H1 (cell line): ENCODE measurements around the gene AKAP12. TPM values are rescaled to one million over a fixed set of nuclear protein-coding genes. Genes with fewer than 3 reads are reported as not detected.

ENCODE experiments used
- CTCF ChIA-PET: fragments of 300-600 bp; sonication (Branson Sonifier 250); formaldehyde crosslinking; loops from one replicate; lab custom pipeline; 2021; ENCODE audit not compliant: partially characterized antibody; lab: Charles Lee
- POLR2A ChIA-PET: fragments of 300-600 bp; sonication (Branson Sonifier 250); formaldehyde crosslinking; loops from one replicate; lab custom pipeline; 2021; ENCODE audit warnings: inconsistent platforms; ENCODE audit not compliant: partially characterized antibody; lab: Charles Lee
- DNase-seq, 2 experiments: peaks; one replicate each; pipeline versions ENCODE4 v3.0.0 to v3.0.0-alpha.2; 2010 to 2022; ENCODE audit warnings: low spot score in 2 of 2, low read depth in 1 of 2, mixed read lengths in 1 of 2
- FAIRE-seq: peaks from 2 replicates; lab custom pipeline; 2011; peaks lifted over from hg19 to GRCh38; lab: Jason Lieb, UNC
- H2AFZ ChIP-seq: 2 replicates; pipeline ENCODE4 v1.8.1; 2012; ENCODE audit warnings: low read length, inconsistent platforms
- H2AK5ac ChIP-seq: 2 replicates; pipeline ENCODE4 v1.6.1; 2013; ENCODE audit warnings: low read depth, low read length
- H2BK120ac ChIP-seq: replicated peaks from 2 replicates; pipeline ENCODE3; 2013; ENCODE audit warnings: low read depth, low read length, inconsistent platforms
- H2BK12ac ChIP-seq: 2 replicates; pipeline ENCODE4 v1.6.1; 2013; ENCODE audit warnings: low read depth, low read length
- H2BK15ac ChIP-seq: 2 replicates; pipeline ENCODE4 v1.6.1; 2013; ENCODE audit warnings: low read length
- H2BK20ac ChIP-seq: 2 replicates; pipeline ENCODE4 v1.6.1; 2013; ENCODE audit warnings: low read length
- H2BK5ac ChIP-seq: 2 replicates; pipeline ENCODE4 v1.6.1; 2013; ENCODE audit warnings: low read depth, low read length
- H3K14ac ChIP-seq: 2 replicates; pipeline ENCODE4 v1.6.1; 2013; ENCODE audit warnings: inconsistent platforms; ENCODE audit not compliant: insufficient read length
- H3K18ac ChIP-seq: 2 replicates; pipeline ENCODE4 v1.6.1; 2013; ENCODE audit warnings: low read length; ENCODE audit errors: extremely low read depth
- H3K23ac ChIP-seq: 2 replicates; pipeline ENCODE4 v1.6.1; 2013; ENCODE audit warnings: inconsistent platforms; ENCODE audit not compliant: insufficient read length
- H3K23me2 ChIP-seq: 2 replicates; pipeline ENCODE4 v1.6.1; 2013; ENCODE audit warnings: low read depth, low read length
- H3K27ac ChIP-seq: 2 replicates; pipeline ENCODE4 v1.6.1; 2011; ENCODE audit warnings: low read depth, low read length, inconsistent platforms
- H3K27me3 ChIP-seq, 4 experiments: replicated peaks in 1 of 4; 1 replicate in 1 of 4; 2 replicates in 3 of 4; pipeline versions ENCODE4 v1.6.1 to v1.8.1; 2011 to 2013; ENCODE audit warnings: low read length in 3 of 4, mild to moderate bottlenecking in 3 of 4, inconsistent platforms in 2 of 4, mixed read lengths in 2 of 4, moderate library complexity in 1 of 4; ENCODE audit not compliant: control insufficient read depth in 3 of 4, insufficient read depth in 3 of 4; ENCODE audit errors: extremely low read depth in 1 of 4
- H3K36me3 ChIP-seq, 4 experiments: 2 replicates each; pipeline versions ENCODE4 v1.6.1 to v1.8.1; 2011 to 2013; ENCODE audit warnings: mild to moderate bottlenecking in 4 of 4, low read length in 3 of 4, moderate library complexity in 2 of 4, control low read depth in 1 of 4, inconsistent platforms in 1 of 4; ENCODE audit not compliant: insufficient read depth in 4 of 4, control insufficient read depth in 2 of 4
- H3K4ac ChIP-seq: replicated peaks from 2 replicates; pipeline ENCODE3; 2013; ENCODE audit warnings: low read length, low read depth, mixed read lengths, inconsistent platforms; ENCODE audit not compliant: insufficient read length
- H3K4me1 ChIP-seq, 4 experiments: replicated peaks in 1 of 4; 1 replicate in 1 of 4; 2 replicates in 3 of 4; pipeline versions ENCODE4 v1.6.1 to v1.8.1; 2011 to 2013; ENCODE audit warnings: low read length in 3 of 4, inconsistent platforms in 2 of 4, mixed read lengths in 1 of 4; ENCODE audit not compliant: insufficient read depth in 4 of 4, control insufficient read depth in 3 of 4
- H3K4me2 ChIP-seq, 2 experiments: 2 replicates each; pipeline versions ENCODE4 v1.6.1 to v1.8.1; 2011 to 2013; ENCODE audit warnings: low read depth in 2 of 2, low read length in 2 of 2, control low read depth in 1 of 2, inconsistent platforms in 1 of 2, mild to moderate bottlenecking in 1 of 2; ENCODE audit not compliant: insufficient read depth in 1 of 2
- H3K4me3 ChIP-seq, 4 experiments: fragments of 200-600, 300-600 bp in 1 of 4; sonication (generic), shearing (Covaris generic), sonication (Bioruptor Twin) in 1 of 4; 2 replicates each; pipeline versions ENCODE4 v1.5.1 to v1.8.1; 2011 to 2016; ENCODE audit warnings: low read length in 4 of 4, low read depth in 3 of 4, control low read depth in 2 of 4, inconsistent platforms in 2 of 4, mild to moderate bottlenecking in 2 of 4, mixed read lengths in 1 of 4, moderate library complexity in 1 of 4; ENCODE audit not compliant: insufficient read depth in 2 of 4; ENCODE audit errors: extremely low read depth in 1 of 4
- H3K56ac ChIP-seq: replicated peaks from 2 replicates; pipeline ENCODE3; 2013; ENCODE audit warnings: low read depth, mild to moderate bottlenecking, mixed read lengths, low read length, inconsistent platforms; ENCODE audit not compliant: insufficient read length
- H3K79me1 ChIP-seq: 2 replicates; pipeline ENCODE4 v1.6.1; 2013; ENCODE audit warnings: low read depth, low read length, control low read depth
- H3K79me2 ChIP-seq, 2 experiments: 2 replicates each; pipeline versions ENCODE4 v1.6.1 to v1.8.1; 2012 to 2013; ENCODE audit warnings: low read length in 2 of 2, mild to moderate bottlenecking in 2 of 2, inconsistent platforms in 1 of 2; ENCODE audit not compliant: insufficient read depth in 2 of 2, control insufficient read depth in 1 of 2
- H3K9ac ChIP-seq, 4 experiments: replicated peaks in 1 of 4; 1 replicate in 1 of 4; 2 replicates in 3 of 4; pipeline versions ENCODE4 v1.6.1 to v1.8.1; 2011 to 2013; ENCODE audit warnings: low read depth in 3 of 4, low read length in 3 of 4, control low read depth in 2 of 4, mild to moderate bottlenecking in 2 of 4, moderate library complexity in 2 of 4, inconsistent platforms in 1 of 4; ENCODE audit errors: extremely low read depth in 1 of 4
- H3K9me3 ChIP-seq, 2 experiments: 2 replicates each; pipeline versions ENCODE4 v1.6.1 to v1.8.1; 2012 to 2013; ENCODE audit warnings: mild to moderate bottlenecking in 2 of 2, moderate library complexity in 2 of 2, control low read depth in 1 of 2, inconsistent platforms in 1 of 2, low read depth in 1 of 2, low read length in 1 of 2, mixed read lengths in 1 of 2; ENCODE audit not compliant: insufficient read depth in 2 of 2
- H4K20me1 ChIP-seq, 2 experiments: replicated peaks in 1 of 2; 2 replicates each; pipeline versions ENCODE3 to v1.8.1; 2011 to 2013; ENCODE audit warnings: inconsistent platforms in 2 of 2, low read length in 2 of 2, mild to moderate bottlenecking in 1 of 2; ENCODE audit not compliant: insufficient read depth in 2 of 2, control insufficient read depth in 1 of 2
- H4K5ac ChIP-seq: 2 replicates; pipeline ENCODE4 v1.6.1; 2013; ENCODE audit warnings: low read length, low read depth, mixed read lengths, inconsistent platforms; ENCODE audit not compliant: insufficient read length
- H4K8ac ChIP-seq: 2 replicates; pipeline ENCODE4 v1.8.0; 2013; ENCODE audit warnings: mild to moderate bottlenecking, moderate library complexity, low read length, inconsistent platforms; ENCODE audit not compliant: insufficient read depth; ENCODE audit errors: extremely low read depth
- H4K91ac ChIP-seq: replicated peaks from 2 replicates; pipeline ENCODE3; 2013; ENCODE audit warnings: low read length, mixed read lengths, inconsistent platforms; ENCODE audit not compliant: insufficient read length
- KDM4A ChIP-seq: IDR thresholded peaks from one replicate; pipeline ENCODE4 v1.7.1; 2012; ENCODE audit warnings: low read depth, mild to moderate bottlenecking, moderate library complexity, low read length, inconsistent platforms; ENCODE audit not compliant: severe bottlenecking
- NRF1 ChIP-seq: IDR thresholded peaks from 2 replicates; pipeline ENCODE4 v1.6.1; 2011; ENCODE audit warnings: mild to moderate bottlenecking, low read depth, low read length, improper control_type of control experiment
- RXRA ChIP-seq: IDR thresholded peaks from 2 replicates; pipeline ENCODE4 v1.6.1; 2011; ENCODE audit warnings: low read depth, mild to moderate bottlenecking, low read length, moderate library complexity; ENCODE audit not compliant: insufficient read depth
- TBP ChIP-seq: IDR thresholded peaks from 2 replicates; pipeline ENCODE4 v1.6.1; 2011; ENCODE audit warnings: low read depth, low read length, improper control_type of control experiment
- ZNF274 ChIP-seq: IDR thresholded peaks from 2 replicates; pipeline ENCODE4 v1.7.0; 2012; ENCODE audit warnings: low read length, borderline replicate concordance; ENCODE audit errors: extremely low read depth
- WGBS, 2 experiments: shearing (Covaris generic) in 1 of 2; methylation state at CpG; one replicate each; pipeline versions ENCODE4 v1.1.6 to v1.1.7; 2013 to 2015; ENCODE audit warnings: low lambda C conversion rate in 2 of 2, mixed read lengths in 2 of 2, inconsistent platforms in 1 of 2, low coverage in 1 of 2, missing lambda C conversion rate in 1 of 2; ENCODE audit not compliant: insufficient replicate concordance in 2 of 2, insufficient coverage in 1 of 2, insufficient read length in 1 of 2; ENCODE audit errors: extremely low coverage in 1 of 2, missing lambda C conversion rate in 1 of 2; 5-methylcytosine and 5-hydroxymethylcytosine counted together
- polyA plus RNA-seq, 7 experiments: library from polyadenylated mRNA; depleted of rRNA in 3 of 7; stranded (reverse) in 5 of 7; unstranded in 2 of 7; fragments of >200 nt in 5 of 7; fragments of 200-250 nt in 2 of 7; gene quantifications; 1 replicate in 5 of 7; 2 replicates in 1 of 7; 4 replicates in 1 of 7; pipeline versions ENCODE4 v1.2.1 to v1.2.3, GENCODE V29; 2011 to 2013; ENCODE audit warnings: missing spikeins in 2 of 7, mixed read lengths in 2 of 7
- total RNA-seq: library from RNA; stranded (reverse); fragmentation: NEBNext Ultra II Directional; extraction: Animal tissue kit (Norgen Biotek cat#: 25700); gene quantifications from 2 replicates; pipeline ENCODE4 v1.2.1, GENCODE V29; 2021

Gene AKAP12
- total and polyA plus RNA-seq, 2 of the 8 experiments (the other 6 are each of a cell fraction or from before 2014, with no cell fraction given) = 14.6 to 79.2 TPM

DNA sequence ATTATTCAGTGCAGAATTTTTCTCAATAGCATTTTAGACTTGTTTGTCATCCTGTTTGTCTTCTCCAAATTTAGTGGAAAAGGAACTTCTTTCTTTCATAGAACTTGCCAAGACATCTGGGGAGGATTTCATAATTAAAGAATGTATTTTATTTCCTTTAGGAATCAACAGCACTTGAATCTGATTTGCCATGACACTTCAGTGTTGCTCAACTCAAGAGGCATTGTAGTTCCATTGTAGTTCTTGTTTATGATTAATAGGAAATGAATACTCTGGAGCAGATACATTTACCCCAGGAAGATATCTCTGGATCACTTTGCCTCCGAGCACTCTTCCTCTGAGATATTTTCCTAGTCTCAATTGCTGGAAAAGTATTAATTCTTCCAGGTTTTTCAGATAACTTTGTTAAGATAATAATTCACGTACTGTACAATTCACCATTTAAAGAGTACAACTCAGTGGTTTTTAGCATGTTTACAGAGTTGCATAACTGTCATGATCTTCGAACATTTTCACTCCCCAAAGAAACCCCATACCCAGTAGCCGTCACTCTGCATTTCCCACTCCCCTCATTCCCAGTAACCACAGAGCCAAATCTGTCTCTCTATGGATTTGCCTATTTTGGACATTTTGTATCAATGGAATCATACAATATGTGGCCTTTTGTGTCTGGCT, 29.7 kb downstream of the AKAP12 start:
- Histone ChIP-seq H3K36me3 (no peaks in the 10 kb centered on the region), H2BK12ac (no peak overlapping the region), H3K4me1 (no peaks in the 10 kb centered on the region), H3K79me2 (peaks cover 0 to 31% of the 10 kb centered on the region in 2 experiments; a peak in 2 of 4 replicates), H2AFZ (no peak overlapping the region), H4K91ac (no peak overlapping the region), H2BK5ac (no peak overlapping the region), H3K9ac (no peak overlapping the region), H3K14ac (no peak overlapping the region), H3K4me2 (no peak overlapping the region), H3K56ac (no peak overlapping the region), H3K4me3 (no peak overlapping the region), H3K27ac (no peak overlapping the region), H4K8ac (no peak overlapping the region), H3K9me3 (no peaks in the 10 kb centered on the region), H3K18ac (no peak overlapping the region), H2AK5ac (no peak overlapping the region), H4K20me1 (peaks cover 0 to 2% of the 10 kb centered on the region in 2 experiments), H3K79me1 (no peaks in the 10 kb centered on the region)
- 91% methylated on average over 4 of the region's 4 CpGs; no CpG with 5 or more reads in 1 of the 2 experiments for WGBS, 2 experiments
- no peak for FAIRE-seq
- no peak for TF ChIP-seq TBP
- no peak for TF ChIP-seq RXRA
- TF ChIP-seq ZNF274 = no peak
- TF ChIP-seq KDM4A = no peak
- no peak for TF ChIP-seq NRF1
- TF ChIP-seq, all 59 proteins: peak for 0
- no peak overlapping the region for H2BK15ac ChIP-seq
- no peaks in the 10 kb centered on the region for H3K23me2 ChIP-seq
- H3K4ac ChIP-seq = no peak overlapping the region
- no peaks in the 10 kb centered on the region for H3K27me3 ChIP-seq
- ChIA-PET CTCF (interaction anchor here (1.1 kb wide), 1 partner anchor 27 kb away, joined by 4 read pairs; no protein-coding TSS in a partner anchor), POLR2A (no interaction called here)
- no peak overlapping the region for H3K23ac ChIP-seq
- DNase-seq = no peak
- no peak overlapping the region for H2BK20ac ChIP-seq
- H2BK120ac ChIP-seq = no peak overlapping the region
- H4K5ac ChIP-seq = no peak overlapping the region
